Endothelial cell of umbilical vein (primary cell): ENCODE results near the gene DDR2. TPM values are rescaled to one million over a fixed set of nuclear protein-coding genes. Genes with fewer than 3 reads are reported as not detected.

Experiments
- BruUV-seq: library from RNA; stranded (reverse); fragments of 400-500 nt; replicated peaks from 2 replicates; lab custom pipeline; 2021; lab: Mats Ljungman, UMichigan
- CTCF ChIA-PET: fragments of 300-600, 350-600 bp; sonication (Branson Sonifier 250); formaldehyde crosslinking; loops from one replicate; lab custom pipeline; 2021; ENCODE audit warnings: antibody characterized with exemption, inconsistent platforms; lab: Charles Lee
- POLR2A ChIA-PET: fragments of 300-600, 350-600 bp; sonication (Branson Sonifier 250); formaldehyde crosslinking; loops from one replicate; lab custom pipeline; 2021; ENCODE audit warnings: antibody characterized with exemption, inconsistent platforms; lab: Charles Lee
- DNase-seq: peaks from one replicate; pipeline ENCODE4 v3.0.0-alpha.2; 2011; ENCODE audit warnings: low read depth, low spot score
- FAIRE-seq: peaks from 2 replicates; lab custom pipeline; 2011; peaks lifted over from hg19 to GRCh38; lab: Jason Lieb, UNC
- H2AFZ ChIP-seq: 2 replicates; pipeline ENCODE4 v1.6.0; 2012; ENCODE audit warnings: low read depth, low read length, control low read depth, inconsistent platforms
- H3K27ac ChIP-seq: 2 replicates; pipeline ENCODE4 v1.5.1; 2011; ENCODE audit warnings: low read depth, mild to moderate bottlenecking, control low read depth, low read length, moderate library complexity; ENCODE audit not compliant: insufficient read depth
- H3K27me3 ChIP-seq, 2 experiments: 2 replicates each; pipeline versions ENCODE4 v1.6.0 to v1.6.1; 2011; ENCODE audit warnings: low read length in 2 of 2, mixed read lengths in 1 of 2; ENCODE audit not compliant: control insufficient read depth in 2 of 2, insufficient read depth in 2 of 2
- H3K36me3 ChIP-seq, 2 experiments: 2 replicates in 1 of 2; 3 replicates in 1 of 2; pipeline ENCODE4 v1.5.1; 2011; ENCODE audit warnings: low read length in 2 of 2, mild to moderate bottlenecking in 1 of 2, moderate library complexity in 1 of 2; ENCODE audit not compliant: control insufficient read depth in 2 of 2, insufficient read depth in 2 of 2; ENCODE audit errors: extremely low read depth in 1 of 2
- H3K4me1 ChIP-seq: 3 replicates; pipeline ENCODE4 v1.5.1; 2011; ENCODE audit warnings: mild to moderate bottlenecking, low read length; ENCODE audit not compliant: control insufficient read depth, insufficient read depth; ENCODE audit errors: extremely low read depth
- H3K4me2 ChIP-seq: 2 replicates; pipeline ENCODE4 v1.6.1; 2011; ENCODE audit warnings: low read length, control low read depth, mixed read lengths; ENCODE audit not compliant: insufficient read depth
- H3K4me3 ChIP-seq, 3 experiments: fragments of 200-600 bp in 1 of 3; sonication (generic), shearing (Covaris generic) in 1 of 3; replicated peaks in 1 of 3; 2 replicates each; pipeline ENCODE4 v1.5.1; 2011 to 2016; ENCODE audit warnings: control low read depth in 3 of 3, low read length in 3 of 3, mild to moderate bottlenecking in 2 of 3, inconsistent platforms in 1 of 3, low read depth in 1 of 3, moderate library complexity in 1 of 3; ENCODE audit not compliant: insufficient read depth in 1 of 3
- H3K79me2 ChIP-seq: 2 replicates; pipeline ENCODE4 v1.6.0; 2012; ENCODE audit warnings: low read length, inconsistent platforms; ENCODE audit not compliant: control insufficient read depth, insufficient read depth
- H3K9ac ChIP-seq: replicated peaks from 2 replicates; pipeline ENCODE3; 2011; ENCODE audit warnings: low read length, control low read depth; ENCODE audit not compliant: insufficient read depth; ENCODE audit errors: extremely low read depth
- H3K9me1 ChIP-seq: replicated peaks from 3 replicates; pipeline ENCODE4 v1.6.0; 2011; ENCODE audit warnings: mild to moderate bottlenecking, low read length; ENCODE audit not compliant: control insufficient read depth, insufficient read depth; ENCODE audit errors: extremely low read depth
- H3K9me3 ChIP-seq: replicated peaks from 2 replicates; pipeline ENCODE4 v1.5.1; 2012; ENCODE audit warnings: low read length, inconsistent platforms; ENCODE audit not compliant: control insufficient read depth, insufficient read depth
- H4K20me1 ChIP-seq: replicated peaks from 2 replicates; pipeline ENCODE3; 2011; ENCODE audit warnings: mild to moderate bottlenecking, low read length; ENCODE audit not compliant: control insufficient read depth, insufficient read depth; ENCODE audit errors: extremely low read depth
- CTCF ChIP-seq, 2 donors: IDR thresholded peaks; 1 replicate in 1 of 2; 2 replicates in 1 of 2; pipeline ENCODE4 v1.5.1; 2011; ENCODE audit warnings: low read length in 2 of 2, mild to moderate bottlenecking in 2 of 2, moderate library complexity in 2 of 2, control low read depth in 1 of 2, inconsistent platforms in 1 of 2, low read depth in 1 of 2; ENCODE audit not compliant: insufficient read depth in 1 of 2; ENCODE audit errors: extremely low read depth in 1 of 2
- EZH2 ChIP-seq: IDR thresholded peaks from 2 replicates; pipeline ENCODE4 v1.6.1; 2012; ENCODE audit warnings: borderline replicate concordance, low read depth, mild to moderate bottlenecking, moderate library complexity, low read length, inconsistent platforms; ENCODE audit not compliant: severe bottlenecking
- FOS ChIP-seq: IDR thresholded peaks from 2 replicates; pipeline ENCODE4 v1.6.1; 2011; ENCODE audit warnings: mild to moderate bottlenecking, low read length, moderate library complexity, borderline replicate concordance; ENCODE audit not compliant: insufficient read depth
- GATA2 ChIP-seq: IDR thresholded peaks from 2 replicates; pipeline ENCODE4 v1.7.0; 2011; ENCODE audit warnings: low read depth, mild to moderate bottlenecking, moderate library complexity, mixed read lengths, low read length; ENCODE audit not compliant: insufficient read length, insufficient read depth
- JUN ChIP-seq: IDR thresholded peaks from 2 replicates; pipeline ENCODE4 v1.6.1; 2011; ENCODE audit warnings: borderline replicate concordance, low read depth; ENCODE audit not compliant: insufficient read length, insufficient read depth
- MAX ChIP-seq: IDR thresholded peaks from 2 replicates; pipeline ENCODE4 v1.6.1; 2011; ENCODE audit not compliant: insufficient read depth, insufficient read length
- MYC ChIP-seq: IDR thresholded peaks from one replicate; pipeline ENCODE4 v1.6.1; 2011; ENCODE audit warnings: mild to moderate bottlenecking, low read depth, low read length
- POLR2A ChIP-seq: IDR thresholded peaks from 2 replicates; pipeline ENCODE4 v1.6.1; 2012; ENCODE audit warnings: low read depth, mild to moderate bottlenecking, control low read depth, low read length
- POLR2AphosphoS5 ChIP-seq: IDR thresholded peaks from 2 replicates; pipeline ENCODE4 v1.6.1; 2012; ENCODE audit warnings: low read depth, mild to moderate bottlenecking, control low read depth, low read length, moderate library complexity; ENCODE audit not compliant: insufficient read depth
- dilution Hi-C: fragments of 300-500 bp; cut with MboI; formaldehyde crosslinking; loops from one replicate; pipeline ENCODE4 v1.15.0; 2019; ENCODE audit warnings: low sequenced_read_pairs; ENCODE audit not compliant: extremely low pct_ligation_motif_present
- intact Hi-C: fragments of 100-400 bp; cut with micrococcal nuclease; formaldehyde crosslinking; loops from one replicate; pipeline ENCODE4 v1.10.0; 2022
- polyA plus RNA-seq, 4 experiments: library from polyadenylated mRNA; depleted of rRNA in 3 of 4; stranded (reverse) in 3 of 4; unstranded in 1 of 4; fragments of >200 nt; gene quantifications; 2 replicates each; pipeline versions ENCODE4 v1.2.1 to v1.2.3, GENCODE V29; 2011 to 2012; ENCODE audit warnings: missing spikeins in 1 of 4
- total RNA-seq: library from RNA; stranded (reverse); gene quantifications from 2 replicates; pipeline ENCODE4 v1.2.3, GENCODE V29; 2021

DDR2 gene
- total and polyA plus RNA-seq, 2 donors (not counting 3 experiments of a cell fraction or from before 2014, with no cell fraction given): 27.8 to 30.8 TPM

GRCh38 chr1:162625679-162626078 lies 6.6 kb upstream of the DDR2 start:
- DNase-seq (no peak), FAIRE-seq (no peak)
- no peaks in the 10 kb centered on the region for H3K36me3 ChIP-seq
- no peak overlapping the region for H3K27ac ChIP-seq
- POLR2A ChIA-PET: no interaction called here
- no peaks in the 10 kb centered on the region for H3K9me3 ChIP-seq
- dilution Hi-C loops: no loop called here
- no TSS peak for BruUV-seq
- H3K9ac ChIP-seq: no peak overlapping the region
- no peak overlapping the region for H3K4me3 ChIP-seq
- no peaks in the 10 kb centered on the region for H4K20me1 ChIP-seq
- intact Hi-C loops: loop anchor here (5.0 kb wide), 1 partner anchor 273 kb away; no protein-coding TSS in a partner anchor
- TF ChIP-seq GATA2: no peak
- TF ChIP-seq MAX: no peak
- no peak for TF ChIP-seq POLR2AphosphoS5
- no peak for TF ChIP-seq POLR2A
- no peak for TF ChIP-seq EZH2
- no peak for TF ChIP-seq FOS
- TF ChIP-seq MYC: no peak
- TF ChIP-seq CTCF (IDR thresholded peaks at IDR 0.05; ENCODE audit: extremely low read depth in 1 of 2, insufficient read depth in 1 of 2, low read depth in 1 of 2, low read length in 2 of 2): no peak
- no peak for TF ChIP-seq JUN
- H2AFZ ChIP-seq: no peak overlapping the region
- H3K79me2 ChIP-seq: no peaks in the 10 kb centered on the region
- H3K9me1 ChIP-seq: no peaks in the 10 kb centered on the region
- no peaks in the 10 kb centered on the region for H3K27me3 ChIP-seq
- H3K4me1 ChIP-seq: peaks cover 17% of the 10 kb centered on the region
- H3K4me2 ChIP-seq: no peak overlapping the region
- CTCF ChIA-PET: interaction anchor here (0.7 to 1.9 kb wide), 3 partner anchors 8 to 175 kb away, joined by 5 to 14 read pairs (median 5); no protein-coding TSS in a partner anchor
